Measurements from ENCODE around the gene LDB2.

Gene LDB2

DNA sequence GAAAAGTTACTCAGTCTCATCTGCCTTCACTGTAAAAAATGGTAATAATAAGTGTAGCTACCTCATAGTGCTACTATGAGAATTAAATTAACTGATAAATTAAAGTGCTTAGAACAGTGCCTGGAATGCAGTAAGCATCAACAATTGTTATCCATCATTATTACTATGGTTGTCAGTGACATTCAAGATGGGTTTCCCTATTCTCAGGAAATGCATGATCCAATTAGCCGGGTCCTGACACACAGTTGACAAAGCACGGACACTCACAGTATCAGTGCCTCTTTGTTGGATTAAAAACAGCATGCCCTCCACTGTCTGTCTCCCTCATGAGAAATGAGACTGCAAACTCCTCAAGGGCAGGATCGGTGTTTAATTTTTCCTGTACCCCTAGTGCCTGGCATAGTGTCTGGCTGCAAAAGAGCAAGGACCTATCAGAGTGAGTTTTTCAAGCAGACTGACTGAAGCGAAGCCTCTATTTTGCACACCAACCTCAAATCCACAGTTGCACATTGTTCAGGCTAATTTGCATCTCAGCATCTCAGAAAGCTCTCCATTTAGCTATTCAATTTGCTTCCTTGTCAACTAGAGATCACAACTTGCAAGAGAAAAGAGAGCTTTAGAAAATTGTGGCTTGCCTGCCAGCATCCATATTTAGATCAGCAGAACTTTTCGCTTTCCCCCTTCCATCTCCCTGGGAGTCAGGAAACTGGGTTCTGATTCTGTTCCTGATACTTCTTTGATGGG, 122.9 kb downstream of the LDB2 start:
- Histone ChIP-seq H3K36me3 (ENCODE audit: insufficient read depth, low read length) (no peaks in the 10 kb centered on the region), H3K4me2 (ENCODE audit: low read depth, low read length, poor library complexity, severe bottlenecking) (no peak overlapping the region), H3K4me3 (ENCODE audit: low read length, poor library complexity, severe bottlenecking) (no peak overlapping the region), H3F3A (ENCODE audit: low read depth) (no peaks in the 10 kb centered on the region), H4K20me1 (ENCODE audit: insufficient read depth, low read length, poor library complexity, severe bottlenecking) (no peaks in the 10 kb centered on the region), H3K9me2 (replicated peaks; ENCODE audit: low read depth, low read length) (no peaks in the 10 kb centered on the region), H3K4me1 (ENCODE audit: insufficient read depth, low read length, poor library complexity, severe bottlenecking) (no peaks in the 10 kb centered on the region), H3K9ac (ENCODE audit: low read depth, low read length, poor library complexity, severe bottlenecking) (no peak overlapping the region), H3K79me2 (ENCODE audit: insufficient read depth, low read length) (no peaks in the 10 kb centered on the region), H3K27me3 (ENCODE audit: insufficient read depth, low read length, poor library complexity, severe bottlenecking) (no peaks in the 10 kb centered on the region), H2AFZ (ENCODE audit: low read length) (no peak overlapping the region), H3K9me3 (ENCODE audit: insufficient read depth, low read depth, low read length) (no peaks in the 10 kb centered on the region)
- TF ChIP-seq, protein P1, sequence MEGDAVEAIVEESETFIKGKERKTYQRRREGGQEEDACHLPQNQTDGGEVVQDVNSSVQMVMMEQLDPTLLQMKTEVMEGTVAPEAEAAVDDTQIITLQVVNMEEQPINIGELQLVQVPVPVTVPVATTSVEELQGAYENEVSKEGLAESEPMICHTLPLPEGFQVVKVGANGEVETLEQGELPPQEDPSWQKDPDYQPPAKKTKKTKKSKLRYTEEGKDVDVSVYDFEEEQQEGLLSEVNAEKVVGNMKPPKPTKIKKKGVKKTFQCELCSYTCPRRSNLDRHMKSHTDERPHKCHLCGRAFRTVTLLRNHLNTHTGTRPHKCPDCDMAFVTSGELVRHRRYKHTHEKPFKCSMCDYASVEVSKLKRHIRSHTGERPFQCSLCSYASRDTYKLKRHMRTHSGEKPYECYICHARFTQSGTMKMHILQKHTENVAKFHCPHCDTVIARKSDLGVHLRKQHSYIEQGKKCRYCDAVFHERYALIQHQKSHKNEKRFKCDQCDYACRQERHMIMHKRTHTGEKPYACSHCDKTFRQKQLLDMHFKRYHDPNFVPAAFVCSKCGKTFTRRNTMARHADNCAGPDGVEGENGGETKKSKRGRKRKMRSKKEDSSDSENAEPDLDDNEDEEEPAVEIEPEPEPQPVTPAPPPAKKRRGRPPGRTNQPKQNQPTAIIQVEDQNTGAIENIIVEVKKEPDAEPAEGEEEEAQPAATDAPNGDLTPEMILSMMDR (conservative IDR thresholded peaks at IDR 0.05; ENCODE audit: low read length): no peak
- no peak for TF ChIP-seq EZH2phosphoT487 (IDR thresholded peaks at IDR 0.05; ENCODE audit: borderline replicate concordance)

DNA sequence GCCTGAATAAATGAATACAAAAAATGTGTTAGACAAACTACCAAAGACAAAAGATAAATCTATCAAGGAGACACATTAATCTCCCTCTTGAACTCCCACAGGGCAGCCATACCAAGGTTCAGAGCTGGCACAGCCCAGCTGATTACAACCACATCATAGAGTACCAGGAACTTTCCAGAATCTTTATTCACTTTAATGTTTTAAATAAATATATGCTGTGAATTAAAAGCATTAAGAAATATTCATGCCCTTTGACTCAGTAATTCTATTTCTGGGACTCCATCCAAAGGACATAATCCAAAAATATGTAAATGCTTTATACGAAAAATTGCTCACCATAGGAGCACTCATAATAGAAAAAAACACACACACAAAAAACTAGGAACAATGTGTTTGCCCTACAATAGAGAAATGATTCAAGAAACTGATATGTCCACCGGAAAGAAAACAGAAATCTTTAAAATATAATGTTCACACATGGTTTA, 126.0 kb downstream of the LDB2 start:
- no peaks in the 10 kb centered on the region for H4K20me1 ChIP-seq (ENCODE audit: insufficient read depth, low read length, poor library complexity, severe bottlenecking)
- no peaks in the 10 kb centered on the region for H3K79me2 ChIP-seq (ENCODE audit: insufficient read depth, low read length)
- H3K9me3 ChIP-seq (ENCODE audit: insufficient read depth, low read depth, low read length): no peaks in the 10 kb centered on the region
- H3K9ac ChIP-seq (ENCODE audit: low read depth, low read length, poor library complexity, severe bottlenecking): no peak overlapping the region
- H2AFZ ChIP-seq (ENCODE audit: low read length): no peak overlapping the region
- no peaks in the 10 kb centered on the region for H3K4me1 ChIP-seq (ENCODE audit: insufficient read depth, low read length, poor library complexity, severe bottlenecking)
- TF ChIP-seq EZH2phosphoT487 (IDR thresholded peaks at IDR 0.05; ENCODE audit: borderline replicate concordance): no peak
- TF ChIP-seq, protein P1 (conservative IDR thresholded peaks at IDR 0.05; ENCODE audit: low read length): no peak
- no peaks in the 10 kb centered on the region for H3K9me2 ChIP-seq (replicated peaks; ENCODE audit: low read depth, low read length)
- no peaks in the 10 kb centered on the region for H3K36me3 ChIP-seq (ENCODE audit: insufficient read depth, low read length)
- H3F3A ChIP-seq (ENCODE audit: low read depth): no peaks in the 10 kb centered on the region
- H3K27me3 ChIP-seq (ENCODE audit: insufficient read depth, low read length, poor library complexity, severe bottlenecking): no peaks in the 10 kb centered on the region
- no peak overlapping the region for H3K4me3 ChIP-seq (ENCODE audit: low read length, poor library complexity, severe bottlenecking)
- no peak overlapping the region for H3K4me2 ChIP-seq (ENCODE audit: low read depth, low read length, poor library complexity, severe bottlenecking)

DNA sequence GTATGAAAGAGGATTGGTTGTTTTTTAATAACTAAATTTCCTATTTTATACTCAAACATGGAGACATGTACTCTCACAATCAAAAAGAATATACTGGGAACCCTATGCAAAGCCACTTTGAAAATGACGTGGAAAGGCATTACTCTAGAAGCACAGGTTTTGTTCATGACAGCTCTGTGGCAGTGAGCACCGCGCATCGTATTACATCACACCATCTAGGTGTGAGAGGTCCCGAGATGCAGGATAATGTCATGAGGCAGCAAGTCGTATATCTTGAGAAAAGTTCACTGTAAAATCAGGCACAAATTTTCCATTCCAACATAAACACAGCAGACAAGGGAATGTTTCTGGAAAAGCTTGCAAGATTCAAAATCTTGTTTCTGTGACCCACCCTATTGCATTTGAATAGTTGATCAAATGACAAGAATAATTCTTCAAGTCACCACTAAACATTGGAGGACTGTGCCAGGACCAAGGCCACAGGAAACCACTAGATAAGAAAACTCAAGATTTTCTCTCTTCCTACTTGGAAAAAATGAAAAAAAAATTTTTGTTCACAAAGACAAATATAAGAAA, 127.6 kb downstream of the LDB2 start:
- Histone ChIP-seq H3F3A (ENCODE audit: low read depth) (no peaks in the 10 kb centered on the region), H3K4me2 (ENCODE audit: low read depth, low read length, poor library complexity, severe bottlenecking) (no peak overlapping the region), H3K79me2 (ENCODE audit: insufficient read depth, low read length) (no peaks in the 10 kb centered on the region), H3K36me3 (ENCODE audit: insufficient read depth, low read length) (no peaks in the 10 kb centered on the region), H2AFZ (ENCODE audit: low read length) (no peak overlapping the region), H3K4me1 (ENCODE audit: insufficient read depth, low read length, poor library complexity, severe bottlenecking) (no peaks in the 10 kb centered on the region), H3K27me3 (ENCODE audit: insufficient read depth, low read length, poor library complexity, severe bottlenecking) (no peaks in the 10 kb centered on the region), H3K4me3 (ENCODE audit: low read length, poor library complexity, severe bottlenecking) (no peak overlapping the region), H3K9me3 (ENCODE audit: insufficient read depth, low read depth, low read length) (no peaks in the 10 kb centered on the region), H4K20me1 (ENCODE audit: insufficient read depth, low read length, poor library complexity, severe bottlenecking) (no peaks in the 10 kb centered on the region), H3K9ac (ENCODE audit: low read depth, low read length, poor library complexity, severe bottlenecking) (no peak overlapping the region), H3K9me2 (replicated peaks; ENCODE audit: low read depth, low read length) (no peaks in the 10 kb centered on the region)
- TF ChIP-seq, protein P1 (conservative IDR thresholded peaks at IDR 0.05; ENCODE audit: low read length): no peak
- no peak for TF ChIP-seq EZH2phosphoT487 (IDR thresholded peaks at IDR 0.05; ENCODE audit: borderline replicate concordance)

All from Loucy (cell line).